Activated CD4-positive, CD25-positive, alpha-beta regulatory T cell (primary cell): ENCODE data around the gene FKBP3.
"Not testable (repeated sequence)": the region's sequence is repeated elsewhere in the genome, so short reads cannot be mapped to it uniquely, and the experiment has no call there.

Source experiments
- DNase-seq, 4 experiments: peaks; one replicate each; lab custom pipeline; 2025; lab: John Stamatoyannopoulos, UW

The FKBP3 gene

DNA sequence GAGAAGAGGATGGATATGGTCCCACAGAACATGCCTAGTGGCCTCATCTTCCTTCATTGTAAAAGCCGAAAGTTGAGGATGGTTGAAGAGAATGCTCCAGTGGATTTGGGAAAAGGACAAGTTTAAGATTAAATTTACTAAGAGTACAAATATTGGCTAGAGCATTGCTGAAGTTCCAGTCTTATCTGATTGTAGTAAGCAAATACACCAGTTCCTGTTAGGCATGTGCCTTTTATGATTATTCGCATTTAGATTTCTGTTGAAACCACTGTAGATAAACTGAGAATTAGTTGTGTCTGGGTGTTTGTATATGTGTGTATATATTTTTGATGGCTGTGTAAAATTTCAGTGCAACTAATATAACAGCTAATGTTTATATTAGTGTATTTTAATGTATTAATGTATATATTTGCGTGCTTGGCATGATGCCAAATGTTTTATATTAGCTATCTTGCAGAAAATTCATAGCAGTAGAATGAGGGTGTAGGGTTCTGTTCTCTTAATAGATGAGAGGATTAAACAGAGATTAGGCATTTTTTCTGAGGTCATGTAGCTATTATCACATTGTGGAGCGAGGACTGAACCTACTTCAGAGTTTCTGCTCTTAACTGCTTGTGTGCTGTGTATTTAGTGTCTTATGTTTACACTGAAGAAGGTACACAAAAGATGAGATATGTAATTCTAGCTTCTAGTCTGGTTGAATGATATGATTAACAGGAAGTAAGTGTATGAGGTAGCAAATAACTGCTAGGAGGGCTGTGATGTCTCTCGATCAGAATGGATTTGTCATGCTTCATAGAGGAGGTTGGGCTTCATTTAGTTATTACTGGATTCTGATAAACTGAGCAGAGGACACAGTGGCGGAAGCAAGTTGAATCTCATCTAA, 21.1 kb downstream of the FKBP3 start:
- no peak for DNase-seq

DNA sequence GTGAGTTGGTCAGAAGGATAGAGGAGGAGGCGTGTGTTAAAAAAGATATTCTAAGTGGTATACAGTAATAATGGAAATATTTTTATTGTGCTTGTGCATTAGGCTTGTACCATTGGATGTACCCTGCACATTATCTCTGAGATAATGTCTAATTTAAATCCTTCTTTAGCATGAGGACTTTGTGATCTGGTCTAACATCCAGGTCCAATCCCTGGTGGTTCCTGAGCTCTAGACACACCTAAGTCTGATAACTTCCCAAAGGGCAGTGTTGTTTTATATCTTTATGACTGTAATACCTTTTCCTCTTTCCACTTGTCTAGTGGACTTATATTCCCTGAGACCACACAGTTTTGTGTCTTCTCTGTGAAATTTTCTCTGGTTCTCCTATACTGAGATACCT, 29.7 kb downstream of the FKBP3 start:
- no peak for DNase-seq

DNA sequence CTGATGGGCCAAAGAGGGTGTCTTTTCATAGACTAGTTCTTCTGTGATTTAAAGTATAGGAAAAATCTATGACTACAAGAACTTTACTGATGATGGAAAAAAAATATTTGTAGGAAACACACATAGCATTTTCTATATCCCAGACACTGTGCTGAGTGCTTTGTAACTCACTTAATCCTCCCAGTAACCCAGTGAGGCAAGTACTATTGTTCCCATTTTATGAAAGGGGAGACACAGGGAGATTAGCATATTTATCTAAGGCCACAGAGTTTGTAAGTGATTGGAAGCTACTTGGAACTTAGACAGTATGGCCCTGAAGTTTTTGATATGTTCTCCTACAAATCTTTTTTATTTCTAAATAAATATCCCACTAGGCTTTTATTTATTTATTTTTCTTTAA, 30.5 kb downstream of the FKBP3 start:
- no peak for DNase-seq

DNA sequence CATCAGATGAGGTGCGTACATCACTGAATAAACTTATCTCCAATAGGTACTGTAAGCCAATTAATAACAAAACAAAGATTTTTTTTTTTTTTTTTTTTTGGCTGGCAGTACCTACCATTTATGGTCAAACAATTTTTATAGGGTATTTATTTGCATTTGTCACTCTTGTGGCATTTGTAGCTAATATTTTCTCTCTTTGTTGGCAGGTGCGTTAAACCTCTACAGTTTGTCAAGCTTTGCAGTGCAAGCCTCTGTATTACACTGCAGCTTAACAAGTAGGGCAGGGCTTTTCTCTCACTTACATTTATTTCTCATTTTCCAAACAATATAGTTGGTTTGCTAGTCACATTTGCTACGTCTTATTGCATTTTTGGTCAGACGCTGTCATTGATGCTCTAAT, 38.1 kb downstream of the FKBP3 start:
- DNase-seq: no peak

DNA sequence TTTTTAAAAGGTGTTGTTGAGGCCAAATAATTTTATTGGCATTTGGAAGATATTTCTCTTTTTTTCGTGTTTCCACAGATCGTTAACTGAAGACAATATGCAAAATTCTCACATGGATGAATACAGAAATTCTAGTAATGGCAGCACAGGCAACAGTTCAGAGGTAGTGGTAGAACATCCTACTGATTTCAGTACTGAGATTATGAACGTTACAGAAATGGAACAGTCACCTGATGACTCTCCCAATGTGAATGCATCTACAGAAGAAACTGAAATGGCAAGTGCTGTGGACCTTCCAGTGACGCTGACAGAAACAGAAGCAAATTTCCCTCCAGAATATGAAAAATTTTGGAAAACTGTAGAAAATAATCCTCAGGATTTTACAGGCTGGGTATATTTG, 39.1 kb downstream of the FKBP3 start:
- DNase-seq: no peak

DNA sequence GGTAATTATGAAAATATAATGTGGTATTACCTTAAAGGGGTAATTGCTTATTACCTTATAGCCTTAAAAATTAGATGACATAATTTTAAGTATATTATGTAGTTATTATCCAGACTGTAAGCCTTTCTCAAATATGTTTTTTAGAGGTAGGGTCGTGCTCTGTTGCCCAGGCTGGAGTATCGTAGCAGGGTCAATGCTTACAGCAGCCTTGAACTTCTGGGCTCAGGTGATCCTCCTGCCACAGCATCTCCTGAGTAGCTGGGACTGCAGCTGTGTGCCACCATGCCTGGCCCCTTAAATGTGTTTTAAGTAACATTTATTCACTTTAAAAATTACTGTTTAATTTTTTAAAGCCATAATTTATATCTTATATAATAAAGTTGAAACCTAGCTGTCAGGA, 40.0 kb downstream of the FKBP3 start:
- no peak for DNase-seq

DNA sequence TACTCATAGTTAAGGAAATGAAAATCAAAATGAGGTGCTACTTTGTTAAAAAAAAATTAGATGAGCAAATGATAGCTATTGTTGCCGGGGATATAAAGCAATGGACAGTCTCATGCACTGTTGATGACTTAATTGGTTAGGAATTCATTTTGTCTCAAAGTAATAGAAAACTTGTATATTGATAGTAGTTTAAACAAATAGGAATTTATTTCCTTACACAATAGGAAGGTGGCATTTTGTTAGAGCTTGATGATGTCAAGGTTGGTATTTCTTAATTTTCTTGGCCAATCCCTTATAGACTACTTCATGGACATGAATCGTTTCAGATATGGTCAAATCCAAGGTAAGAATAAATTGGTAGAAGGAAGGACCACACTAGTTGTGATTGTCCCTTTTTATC, 42.6 kb downstream of the FKBP3 start:
- no peak for DNase-seq

DNA sequence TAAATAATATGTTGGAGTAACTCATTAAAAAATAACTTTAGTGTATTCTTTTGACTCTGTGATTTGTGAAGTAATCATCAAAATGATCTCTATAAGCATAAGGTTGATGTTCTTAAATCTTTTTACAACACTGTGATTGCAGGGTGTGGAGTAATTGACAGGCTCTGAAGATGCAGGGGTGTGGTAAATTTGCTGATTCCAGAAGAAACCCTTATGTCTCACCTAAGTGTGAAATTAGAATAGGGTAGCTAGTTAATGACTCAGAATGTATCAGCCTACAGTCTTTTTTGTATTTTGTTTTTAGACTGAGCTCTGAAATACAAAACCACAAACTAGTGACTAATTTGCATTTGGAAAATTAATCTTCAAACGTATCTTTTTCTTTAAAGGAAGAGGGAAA, 44.5 kb downstream of the FKBP3 start:
- no peak for DNase-seq

DNA sequence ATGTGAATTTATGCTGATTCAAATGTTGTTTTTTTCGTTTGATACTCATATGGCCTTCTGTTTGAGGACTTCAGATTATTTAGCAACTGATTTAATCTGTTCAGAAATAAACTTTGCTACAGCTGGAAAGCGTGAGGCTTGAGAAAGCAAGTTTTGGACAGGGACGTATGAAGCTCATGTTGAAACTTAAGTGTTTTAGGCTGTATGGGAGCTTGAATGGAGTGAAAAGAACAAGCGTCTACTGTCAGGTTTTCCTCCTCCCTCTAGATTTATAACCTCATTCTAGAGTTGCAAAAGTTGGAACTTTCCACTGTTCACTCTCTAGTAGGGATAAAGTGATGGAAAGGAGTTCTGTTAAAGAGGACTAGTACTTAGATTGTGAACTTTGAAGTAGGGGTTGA, 49.3 kb downstream of the FKBP3 start:
- no peak for DNase-seq

DNA sequence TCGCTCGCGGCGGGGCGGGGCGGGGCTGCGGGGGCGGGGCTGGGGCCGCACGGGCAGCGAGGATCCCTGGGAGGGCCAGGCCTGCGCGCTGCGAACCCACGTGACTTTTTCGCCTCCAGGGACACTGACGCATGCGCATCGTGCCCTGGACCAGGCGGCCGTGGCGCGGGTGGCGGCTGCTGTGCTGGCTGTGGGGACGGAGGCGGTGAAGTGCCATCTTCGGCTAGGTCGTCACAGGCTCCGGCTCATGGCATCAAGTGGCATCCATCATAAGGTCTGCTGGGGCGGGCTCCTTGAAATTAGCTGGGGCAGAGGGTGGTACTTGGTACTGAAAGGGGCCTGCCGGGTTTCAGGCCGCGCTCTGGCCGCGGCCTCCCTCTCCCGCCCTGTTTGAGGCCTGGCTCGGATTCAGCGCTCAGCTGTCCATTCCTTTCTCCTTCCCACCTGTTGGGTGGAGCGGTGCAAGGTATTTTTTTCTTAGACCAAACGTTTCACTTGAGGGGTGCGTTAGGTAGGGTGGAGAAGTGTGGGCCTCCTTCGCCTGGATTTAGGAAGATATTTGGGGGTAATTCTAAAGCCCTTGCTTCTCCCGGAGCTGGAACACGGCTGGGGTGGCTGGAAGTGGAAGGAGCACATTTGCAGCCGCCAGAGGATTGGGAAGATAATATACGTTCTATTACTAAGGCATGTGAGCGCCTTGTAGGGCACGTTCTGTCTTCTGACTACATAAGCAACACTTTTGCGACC, 50.1 kb downstream of the FKBP3 start, which contains the start of gene PRPF39:
PRPF39 (plus strand) TSS at position 141 of the 747 bp plus-strand sequence. CDS start 11,124 bp downstream, outside the sequence.
- peak; percentile 87 to 93 (median 90) for DNase-seq

DNA sequence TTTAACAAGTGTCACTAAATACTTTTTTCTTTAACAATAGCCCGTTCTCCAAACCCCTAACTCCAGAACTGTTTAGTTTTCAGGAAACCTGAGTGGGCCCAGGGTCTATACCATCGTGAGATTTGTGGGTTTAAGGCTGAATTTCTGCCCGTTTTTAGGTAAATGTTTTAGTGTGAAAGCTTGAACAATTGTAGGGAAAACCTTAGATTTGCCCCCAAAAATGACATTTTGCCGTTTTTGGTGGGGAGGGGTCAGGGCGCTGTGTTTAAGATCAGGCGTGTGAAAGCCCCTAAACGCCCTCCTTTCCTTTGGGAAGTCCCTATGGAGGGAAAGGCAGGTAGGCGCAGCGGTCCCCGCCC, 50.7 kb downstream of the FKBP3 start:
- DNase-seq: no peak

DNA sequence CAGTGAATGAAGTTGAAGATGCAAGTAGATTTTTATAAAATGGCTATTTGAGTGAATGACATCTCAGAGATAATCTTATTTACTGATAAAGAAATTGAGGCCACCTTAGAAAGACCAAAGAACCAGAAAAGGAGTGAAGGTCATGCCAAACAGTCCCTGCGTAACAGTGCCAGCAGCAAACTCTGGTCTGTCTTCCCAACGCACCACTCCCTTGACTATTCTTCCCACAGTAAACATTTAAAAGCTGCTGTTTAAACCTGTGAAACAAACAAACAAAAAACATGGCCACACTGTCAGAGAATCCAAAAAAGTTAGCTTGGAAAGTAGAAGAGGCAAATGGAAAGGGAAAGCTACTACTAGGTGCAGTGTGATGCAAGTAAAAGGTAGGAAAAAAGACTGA, 51.9 kb downstream of the FKBP3 start:
- DNase-seq: no peak

DNA sequence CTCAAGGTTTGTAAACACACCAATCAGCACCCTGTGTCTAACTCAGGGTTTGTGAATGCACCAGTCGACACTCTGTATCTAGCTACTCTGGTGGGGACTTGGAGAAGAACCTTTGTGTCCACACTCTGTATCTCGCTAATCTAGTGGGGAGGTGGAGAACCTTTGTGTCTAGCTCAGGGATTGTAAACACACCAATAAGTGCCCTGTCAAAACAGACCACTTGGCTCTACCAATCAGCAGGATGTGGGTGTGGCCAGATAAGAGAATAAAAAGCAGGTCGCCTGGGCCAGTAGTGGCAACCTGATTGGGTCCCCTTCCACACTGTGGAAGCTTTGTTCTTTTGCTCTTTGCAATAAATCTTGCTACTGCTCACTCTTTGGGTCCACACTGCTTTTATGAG, 53.2 kb downstream of the FKBP3 start:
- not testable (repeated sequence) for DNase-seq

DNA sequence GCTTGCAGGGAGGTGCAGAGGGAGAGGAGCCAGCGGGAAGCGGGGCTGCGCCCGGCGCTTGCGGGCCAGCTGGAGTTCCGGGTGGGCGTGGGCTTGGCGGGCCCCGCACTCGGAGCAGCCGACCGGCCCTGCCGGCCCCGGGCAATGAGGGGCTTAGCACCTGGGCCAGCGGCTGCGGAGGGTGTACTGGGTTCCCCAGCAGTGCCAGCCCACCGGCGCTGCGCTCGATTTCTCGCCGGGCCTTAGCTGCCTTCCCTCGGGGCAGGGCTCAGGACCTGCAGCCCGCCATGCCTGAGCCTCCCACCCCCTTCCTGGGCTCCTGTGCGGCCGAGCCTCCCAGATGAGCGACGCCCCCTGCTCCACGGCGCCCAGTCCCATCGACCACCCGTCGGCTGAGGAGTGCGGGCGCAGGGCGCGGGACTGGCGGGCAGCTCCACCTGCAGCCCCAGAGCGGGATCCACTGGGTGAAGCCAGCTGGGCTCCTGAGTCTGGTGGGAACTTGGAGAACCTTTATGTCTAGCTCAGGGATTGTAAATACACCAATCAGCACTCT, 53.8 kb downstream of the FKBP3 start:
- DNase-seq: not testable (repeated sequence)

DNA sequence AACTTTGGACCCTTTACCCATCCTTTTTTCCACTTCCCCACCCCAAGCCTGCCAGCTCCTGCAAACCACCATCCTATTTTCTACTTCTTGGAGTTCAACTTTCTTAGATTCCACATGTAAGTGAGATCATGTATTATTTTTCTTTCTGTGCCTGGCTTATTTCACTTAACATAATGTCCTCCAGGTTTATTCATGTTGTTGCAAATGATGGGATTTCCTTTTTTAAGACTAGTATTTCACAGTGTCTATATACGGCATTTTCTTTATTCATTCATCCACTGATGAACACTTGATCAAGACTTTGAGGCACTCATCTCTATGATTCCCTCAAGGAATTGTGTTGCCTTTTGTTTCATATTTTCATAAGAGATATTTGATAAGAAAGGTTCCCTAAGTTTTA, 56.0 kb downstream of the FKBP3 start:
- no peak for DNase-seq

DNA sequence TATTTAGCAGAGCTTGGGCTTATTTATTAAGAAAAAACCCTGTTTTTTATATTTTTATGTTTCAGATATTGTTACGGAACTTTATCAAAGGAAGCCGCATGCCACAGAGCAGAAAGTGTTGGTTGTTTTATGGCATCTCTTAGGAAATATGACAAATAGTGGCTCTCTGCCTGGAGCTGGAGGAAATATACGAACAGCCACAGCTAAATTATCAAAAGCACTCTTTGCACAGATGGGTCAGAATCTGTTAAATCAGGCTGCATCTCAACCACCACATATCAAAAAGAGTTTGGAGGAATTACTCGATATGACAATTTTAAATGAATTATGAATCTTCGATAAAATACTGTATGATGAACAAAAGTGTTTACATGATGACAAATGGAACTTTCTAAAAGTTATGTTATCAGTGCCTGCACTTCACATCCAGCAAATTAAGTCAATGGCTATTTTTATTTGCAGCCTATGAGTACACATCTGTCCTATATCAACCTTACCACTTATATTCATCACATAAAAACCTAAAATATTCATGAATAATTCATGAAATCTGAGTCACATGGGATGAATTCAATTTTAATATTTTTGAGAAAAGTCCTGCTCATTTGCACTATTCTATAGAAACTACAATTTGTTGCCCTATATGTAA, 60.9 kb downstream of the FKBP3 start:
- DNase-seq: no peak

DNA sequence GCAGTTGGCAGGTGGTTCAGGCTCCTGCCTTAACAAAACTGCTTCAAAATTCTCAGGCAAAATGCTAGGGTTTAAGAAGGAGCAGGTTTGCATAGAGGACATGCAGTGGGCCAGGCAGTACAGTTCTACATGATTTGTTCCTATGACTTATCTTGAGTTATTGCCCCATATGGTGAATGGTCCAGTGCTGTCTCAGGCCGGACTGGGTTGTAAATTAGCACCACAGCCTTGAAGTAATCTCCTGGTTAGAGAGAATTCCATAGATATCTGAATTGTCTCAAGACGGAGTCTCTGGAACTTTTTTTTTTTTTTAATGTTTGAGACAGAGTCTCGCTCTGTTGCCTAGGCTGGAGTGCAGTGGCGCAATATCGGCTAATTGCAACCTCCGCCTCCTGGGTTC, 62.2 kb downstream of the FKBP3 start:
- no peak for DNase-seq

DNA sequence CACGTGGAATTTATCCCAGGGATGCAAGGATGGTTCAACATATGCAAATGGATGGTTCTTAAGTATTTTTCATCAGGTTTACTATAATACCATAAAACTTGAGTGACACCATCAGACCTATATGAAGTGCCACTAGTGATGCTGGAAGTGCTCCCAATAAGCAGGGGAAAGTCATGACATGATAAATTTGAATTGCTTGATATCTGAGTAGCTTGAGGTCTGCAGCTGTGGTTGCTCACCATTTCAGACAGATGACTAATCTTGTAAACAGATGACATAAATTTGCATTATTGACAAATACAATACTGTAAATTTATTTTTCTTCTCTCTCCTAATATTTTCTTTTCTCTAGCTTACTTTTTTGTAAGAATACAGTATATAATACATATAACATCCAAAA, 64.1 kb downstream of the FKBP3 start:
- DNase-seq: no peak

DNA sequence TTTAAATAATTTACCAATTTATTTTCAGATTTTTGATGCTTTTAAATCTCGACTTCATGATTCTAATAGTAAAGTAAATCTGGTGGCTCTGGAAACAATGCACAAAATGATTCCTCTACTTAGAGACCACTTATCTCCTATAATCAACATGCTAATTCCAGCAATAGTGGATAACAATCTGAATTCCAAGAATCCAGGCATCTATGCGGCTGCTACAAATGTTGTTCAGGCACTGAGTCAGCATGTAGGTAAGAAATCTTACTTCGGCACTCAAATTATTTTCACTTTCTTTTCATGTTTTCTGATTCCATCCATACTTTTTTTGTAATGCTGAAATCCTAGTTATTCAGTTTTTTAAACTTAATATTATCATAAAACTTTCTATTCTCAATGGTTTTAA, 65.9 kb downstream of the FKBP3 start:
- no peak for DNase-seq

DNA sequence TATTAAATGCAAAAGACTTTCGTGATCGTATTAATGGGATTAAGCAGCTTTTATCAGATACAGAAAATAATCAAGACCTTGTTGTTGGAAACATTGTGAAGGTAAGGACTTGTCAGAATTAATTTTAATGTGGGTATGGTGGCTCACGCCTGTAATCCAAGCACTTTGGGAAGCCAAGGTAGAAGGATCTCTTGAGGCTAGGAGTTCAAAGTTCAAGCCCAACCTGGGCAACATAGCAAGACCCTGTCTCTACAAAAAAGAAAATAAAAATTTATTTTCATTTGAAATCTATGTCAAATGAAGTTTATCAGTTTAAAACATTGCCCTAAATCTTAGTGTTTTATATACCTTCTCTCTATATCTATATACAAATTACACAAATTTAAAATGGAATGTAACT, 67.6 kb downstream of the FKBP3 start:
- no peak for DNase-seq

DNA sequence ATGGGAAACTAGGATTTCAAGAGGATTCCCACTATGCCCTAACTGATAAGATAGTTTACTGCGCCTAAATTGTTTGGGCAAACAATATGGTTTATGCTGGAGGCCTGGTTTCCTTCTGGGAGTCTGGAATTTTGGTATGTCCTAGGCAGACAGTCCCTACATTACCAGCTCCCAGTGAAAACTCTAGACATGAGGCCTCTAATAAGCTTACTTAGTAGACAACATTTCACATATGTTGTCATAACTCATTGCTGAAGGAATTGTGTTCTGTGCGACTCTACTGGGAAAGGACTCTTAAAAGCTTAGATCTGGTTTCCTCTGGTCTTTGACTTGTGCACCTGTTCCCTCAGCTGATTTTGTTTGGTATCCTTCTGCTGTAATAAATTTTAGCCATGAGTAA, 68.3 kb downstream of the FKBP3 start:
- no peak for DNase-seq
